Transverse colon (tissue), 4 donors: Measurements from ENCODE around the gene CLVS2.

Experiments used
- CTCF ChIP-seq, 5 experiments: fragments of 200-600 bp in 3 of 5; fragments of 450-650 bp in 2 of 5; sonication (generic) in 3 of 5; IDR thresholded peaks; 1 replicate in 2 of 5; 2 replicates in 3 of 5; pipeline ENCODE4 v1.5.1; 2016 to 2017; ENCODE audit warnings: antibody characterized with exemption in 5 of 5, inconsistent platforms in 3 of 5, mild to moderate bottlenecking in 2 of 5, moderate library complexity in 1 of 5
- POLR2A ChIP-seq: fragments of 450-650 bp; IDR thresholded peaks from one replicate; pipeline ENCODE4 v1.6.1; 2016; ENCODE audit warnings: antibody characterized with exemption, mild to moderate bottlenecking, moderate library complexity
- POLR2AphosphoS5 ChIP-seq, 3 donors: sonication (generic); formaldehyde crosslinking; IDR thresholded peaks; one replicate each; pipeline ENCODE4 v1.6.1; 2016; ENCODE audit warnings: antibody characterized with exemption in 3 of 3

DNA sequence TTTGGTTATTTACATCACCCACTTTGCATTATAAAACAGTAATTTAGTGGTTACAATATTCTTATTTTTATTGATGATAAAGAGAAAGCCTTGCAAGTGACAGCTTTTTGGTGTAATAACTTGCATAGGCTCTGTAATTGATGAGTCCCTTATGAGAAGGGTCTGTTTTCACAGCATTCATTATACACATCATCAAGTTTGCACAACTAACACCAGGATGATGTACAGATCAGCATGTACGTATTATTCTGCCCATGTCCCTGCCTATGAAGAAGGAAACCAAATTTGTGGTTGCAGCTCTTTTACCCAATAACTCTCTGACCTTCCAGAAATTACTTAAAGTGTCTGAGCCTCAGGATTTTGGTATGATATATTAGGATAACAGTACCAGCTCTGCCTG, 59.2 kb downstream of the CLVS2 start:
- TF ChIP-seq CTCF (IDR thresholded peaks at IDR 0.05) (no peak), POLR2AphosphoS5 (IDR thresholded peaks at IDR 0.05) (no peak), POLR2A (no peak)
